ENCODE measurements around the gene MYOG. TPM values are rescaled to one million over a fixed set of nuclear protein-coding genes. Genes with fewer than 3 reads are reported as not detected.

The MYOG gene
- polyA plus RNA-seq, 3 donors = not detected

DNA sequence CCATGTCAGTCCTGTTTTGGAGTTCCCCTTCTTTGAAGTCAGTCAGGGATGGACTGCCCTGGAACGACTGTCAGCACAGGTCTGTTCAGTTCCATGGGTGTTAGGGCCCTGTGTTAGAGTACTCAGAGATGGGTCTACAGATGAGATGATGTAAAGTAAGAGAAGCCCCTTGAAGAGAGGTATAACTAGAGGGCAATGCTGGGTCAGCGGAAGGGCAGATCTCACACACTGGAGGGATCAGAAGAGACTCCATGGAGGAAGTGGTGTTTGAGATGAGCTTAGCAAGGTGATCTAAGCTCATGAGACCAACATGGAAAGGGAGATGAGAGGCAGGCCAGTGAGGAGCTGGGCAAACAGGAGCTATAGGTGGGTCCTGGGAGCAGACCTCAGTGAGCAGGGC lies 51.9 kb downstream of the MYOG start:
- TF ChIP-seq, protein P1, sequence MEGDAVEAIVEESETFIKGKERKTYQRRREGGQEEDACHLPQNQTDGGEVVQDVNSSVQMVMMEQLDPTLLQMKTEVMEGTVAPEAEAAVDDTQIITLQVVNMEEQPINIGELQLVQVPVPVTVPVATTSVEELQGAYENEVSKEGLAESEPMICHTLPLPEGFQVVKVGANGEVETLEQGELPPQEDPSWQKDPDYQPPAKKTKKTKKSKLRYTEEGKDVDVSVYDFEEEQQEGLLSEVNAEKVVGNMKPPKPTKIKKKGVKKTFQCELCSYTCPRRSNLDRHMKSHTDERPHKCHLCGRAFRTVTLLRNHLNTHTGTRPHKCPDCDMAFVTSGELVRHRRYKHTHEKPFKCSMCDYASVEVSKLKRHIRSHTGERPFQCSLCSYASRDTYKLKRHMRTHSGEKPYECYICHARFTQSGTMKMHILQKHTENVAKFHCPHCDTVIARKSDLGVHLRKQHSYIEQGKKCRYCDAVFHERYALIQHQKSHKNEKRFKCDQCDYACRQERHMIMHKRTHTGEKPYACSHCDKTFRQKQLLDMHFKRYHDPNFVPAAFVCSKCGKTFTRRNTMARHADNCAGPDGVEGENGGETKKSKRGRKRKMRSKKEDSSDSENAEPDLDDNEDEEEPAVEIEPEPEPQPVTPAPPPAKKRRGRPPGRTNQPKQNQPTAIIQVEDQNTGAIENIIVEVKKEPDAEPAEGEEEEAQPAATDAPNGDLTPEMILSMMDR (IDR thresholded peaks at IDR 0.05) = no peak

DNA sequence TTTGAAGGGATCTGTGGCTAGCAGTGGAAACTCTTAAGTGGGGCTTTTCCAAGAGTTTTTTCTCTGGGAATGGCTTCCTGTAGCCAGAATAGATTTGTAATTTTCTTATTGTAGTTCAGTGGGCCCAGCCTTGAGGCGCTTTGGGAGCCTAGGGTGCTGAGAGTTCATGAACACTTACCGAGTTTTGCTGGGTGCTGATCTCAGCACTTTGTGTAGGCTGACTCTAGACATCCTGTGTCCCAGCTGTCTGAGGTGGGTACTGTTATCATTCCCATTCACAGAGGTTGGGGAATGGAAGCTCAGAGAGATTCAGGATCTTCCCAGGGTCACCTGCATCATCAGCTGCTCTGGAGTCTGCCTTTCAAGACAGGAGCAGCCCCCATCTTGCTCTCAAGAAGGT lies 52.5 kb downstream of the MYOG start:
- Histone ChIP-seq H3K4me1 (ENCODE audit: control insufficient read depth in 1 of 2, insufficient read depth in 2 of 2, low read length in 2 of 2) (no peaks in the 10 kb centered on the region), H4K20me1 (ENCODE audit: insufficient read depth, low read length) (no peaks in the 10 kb centered on the region), H3K4me3 (replicated peaks in 1 of 3; ENCODE audit: low read depth in 2 of 3, low read length in 3 of 3) (no peak overlapping the region), H3K9me3 (replicated peaks in 1 of 2; ENCODE audit: control insufficient read depth in 1 of 2, insufficient read depth in 1 of 2, low read length in 2 of 2) (no peaks in the 10 kb centered on the region), H2AFZ (ENCODE audit: insufficient read depth, low read depth, low read length, poor library complexity, severe bottlenecking) (no peak overlapping the region), H3K79me2 (ENCODE audit: insufficient read depth, low read length) (no peaks in the 10 kb centered on the region), H3K27me3 (ENCODE audit: control insufficient read depth in 2 of 2, insufficient read depth in 2 of 2, low read length in 2 of 2) (peaks cover 0 to 4% of the 10 kb centered on the region in 2 donors), H3K4me2 (replicated peaks; ENCODE audit: extremely low read depth, low read length, poor library complexity, severe bottlenecking) (no peak overlapping the region), H3K9ac (ENCODE audit: insufficient read depth, low read length, poor library complexity, severe bottlenecking) (no peak overlapping the region), H3K27ac (ENCODE audit: low read depth in 1 of 2, low read length in 2 of 2) (no peak overlapping the region), H3K36me3 (replicated peaks in 1 of 2; ENCODE audit: control insufficient read depth in 1 of 2, insufficient read depth in 2 of 2, low read length in 2 of 2) (no peaks in the 10 kb centered on the region)
- no peak for DNase-seq
- Mint-ChIP-seq H3K36me3 (no peaks in the 10 kb centered on the region), H3K9me3 (peaks cover 0 to 2% (median 0%) of the 10 kb centered on the region in 7 donors), H3K4me1 (peaks cover 8% of the 10 kb centered on the region), H3K27ac (no peak overlapping the region), H3K27me3 (ENCODE audit: low read depth in 3 of 3) (peaks cover 10 to 23% (median 14%) of the 10 kb centered on the region in 3 donors), H3K4me3 (no peak overlapping the region)
- intact Hi-C loops (cut with micrococcal nuclease) = no loop called here
- TF ChIP-seq, protein P1 (IDR thresholded peaks at IDR 0.05) = no peak
- WGBS (ENCODE audit: insufficient coverage) = 90% methylated on average over 2 of the region's 2 CpGs

More for the DNA sequence above, 51.9 kb downstream of the MYOG start:
- peak in 1 of 3 donors; percentile 2 for DNase-seq
- H3K27ac ChIP-seq (ENCODE audit: low read depth in 1 of 2, low read length in 2 of 2) = no peak overlapping the region
- peaks cover 10% of the 10 kb centered on the region for H3K4me1 Mint-ChIP-seq
- H3K36me3 Mint-ChIP-seq = no peaks in the 10 kb centered on the region
- no peaks in the 10 kb centered on the region for H4K20me1 ChIP-seq (ENCODE audit: insufficient read depth, low read length)
- no peaks in the 10 kb centered on the region for H3K4me1 ChIP-seq (ENCODE audit: control insufficient read depth in 1 of 2, insufficient read depth in 2 of 2, low read length in 2 of 2)
- H3K27ac Mint-ChIP-seq = no peak overlapping the region
- 89% methylated on average over 2 of the region's 2 CpGs for WGBS (ENCODE audit: insufficient coverage)
- intact Hi-C loops (cut with micrococcal nuclease) = no loop called here
- H3K36me3 ChIP-seq (replicated peaks in 1 of 2; ENCODE audit: control insufficient read depth in 1 of 2, insufficient read depth in 2 of 2, low read length in 2 of 2) = no peaks in the 10 kb centered on the region
- H2AFZ ChIP-seq (ENCODE audit: insufficient read depth, low read depth, low read length, poor library complexity, severe bottlenecking) = no peak overlapping the region
- peaks cover 0 to 2% of the 10 kb centered on the region in 2 donors for H3K27me3 ChIP-seq (ENCODE audit: control insufficient read depth in 2 of 2, insufficient read depth in 2 of 2, low read length in 2 of 2)
- no peak overlapping the region for H3K9ac ChIP-seq (ENCODE audit: insufficient read depth, low read length, poor library complexity, severe bottlenecking)
- H3K4me3 ChIP-seq (replicated peaks in 1 of 3; ENCODE audit: low read depth in 2 of 3, low read length in 3 of 3) = no peak overlapping the region
- no peaks in the 10 kb centered on the region for H3K79me2 ChIP-seq (ENCODE audit: insufficient read depth, low read length)
- no peak overlapping the region for H3K4me2 ChIP-seq (replicated peaks; ENCODE audit: extremely low read depth, low read length, poor library complexity, severe bottlenecking)
- peaks cover 0 to 2% (median 0%) of the 10 kb centered on the region in 7 donors for H3K9me3 Mint-ChIP-seq
- H3K27me3 Mint-ChIP-seq (ENCODE audit: low read depth in 3 of 3) = peaks cover 4 to 23% (median 14%) of the 10 kb centered on the region in 3 donors
- H3K4me3 Mint-ChIP-seq = no peak overlapping the region
- H3K9me3 ChIP-seq (replicated peaks in 1 of 2; ENCODE audit: control insufficient read depth in 1 of 2, insufficient read depth in 1 of 2, low read length in 2 of 2) = no peaks in the 10 kb centered on the region

Other genes starting within 250 kb of the MYOG start
- 10 to 100 TPM in 2 of 3 donors, 1 to 10 TPM in 1; 7.8 to 24.6 (median 22.8) TPM for gene RABIF, start 196.9 kb downstream of the MYOG start, polyA plus RNA-seq
- gene KLHL12, start 158.8 kb downstream of the MYOG start, polyA plus RNA-seq = 10 to 100 TPM; 20.7 to 36.7 (median 21.9) TPM
- gene ADIPOR1, start 127.7 kb downstream of the MYOG start, polyA plus RNA-seq = 100 to 1,000 TPM; 140 to 216 (median 197) TPM
- 10 to 100 TPM; 49.7 to 70.5 (median 65.0) TPM for gene CYB5R1, start 118.8 kb downstream of the MYOG start, polyA plus RNA-seq
- gene TMEM183A, start 78.6 kb downstream of the MYOG start, polyA plus RNA-seq = 10 to 100 TPM; 60.5 to 84.9 (median 70.0) TPM
- 1 to 10 TPM in 1 of 3 donors, under 1 TPM in 2; 0.52 to 1.0 (median 0.97) TPM for gene PPFIA4, start 59.5 kb downstream of the MYOG start, polyA plus RNA-seq
- gene ADORA1, start 41.7 kb upstream of the MYOG start, polyA plus RNA-seq = 1 to 10 TPM in 1 of 3 donors, under 1 TPM in 1, not detected in 1; 0.13 to 1.1 TPM
- gene MYBPH, start 89.8 kb upstream of the MYOG start, polyA plus RNA-seq = under 1 TPM; 0.04 to 0.52 (median 0.16) TPM
- under 1 TPM; 0.37 to 0.44 (median 0.43) TPM for gene CHI3L1, start 100.7 kb upstream of the MYOG start, polyA plus RNA-seq
- under 1 TPM in 2 of 3 donors, not detected in 1; 0.08 to 0.51 TPM for gene CHIT1, start 143.7 kb upstream of the MYOG start, polyA plus RNA-seq
- 100 to 1,000 TPM; 293 to 539 (median 483) TPM for gene BTG2, start 219.5 kb upstream of the MYOG start, polyA plus RNA-seq